ENCODE data around the gene CAMKMT.
A peak's percentile ranks its signal among the peaks of the same experiment; 100 is the strongest.

Gene CAMKMT

GRCh38 chr2:44361330-44362206 lies at the start of gene CAMKMT, which contains the start of gene PREPL:
Gene CAMKMT, plus strand, starts transcription at chr2:44361947.
Gene PREPL, minus strand, starts transcription at chr2:44361494. Its CDS starts 15,152 bp downstream, at chr2:44346342.
- H3K9me3 ChIP-seq (ENCODE audit: control insufficient read depth, low read length), result no peaks in the 10 kb centered on the region
- H3K4me1 ChIP-seq (ENCODE audit: control insufficient read depth, insufficient read depth, low read length), result peaks cover 12% of the 10 kb centered on the region

GRCh38 chr2:44314362-44314761 lies 47.4 kb upstream of the CAMKMT start:
- Histone ChIP-seq H3K9ac (ENCODE audit: low read length) (no peak overlapping the region), H3K4me1 (ENCODE audit: control insufficient read depth, insufficient read depth, low read length) (no peaks in the 10 kb centered on the region), H3K9me3 (ENCODE audit: control insufficient read depth, low read length) (peaks cover 4% of the 10 kb centered on the region), H3K4me3 (ENCODE audit: low read length) (no peak overlapping the region), H3K36me3 (ENCODE audit: control insufficient read depth, insufficient read depth, low read length) (no peaks in the 10 kb centered on the region), H3K27me3 (ENCODE audit: control insufficient read depth, insufficient read depth, low read length) (no peaks in the 10 kb centered on the region)

More at GRCh38 chr2:44361330-44362206, at the start of gene CAMKMT, which contains the start of gene PREPL:
- Histone ChIP-seq H3K27me3 (ENCODE audit: control insufficient read depth, insufficient read depth, low read length) (no peaks in the 10 kb centered on the region), H3K4me3 (ENCODE audit: low read length) (peak within 1 kb of the TSS; percentile 88), H3K9ac (ENCODE audit: low read length) (peak within 1 kb of the TSS; percentile 91), H3K36me3 (ENCODE audit: control insufficient read depth, insufficient read depth, low read length) (no peaks in the 10 kb centered on the region)

- no peak overlapping the region for H3K9ac ChIP-seq (ENCODE audit: low read length)
- H3K27me3 ChIP-seq (ENCODE audit: control insufficient read depth, insufficient read depth, low read length), result no peaks in the 10 kb centered on the region
- H3K4me3 ChIP-seq (ENCODE audit: low read length), result no peak overlapping the region
- peaks cover under 1% of the 10 kb centered on the region for H3K9me3 ChIP-seq (ENCODE audit: control insufficient read depth, low read length)
- no peaks in the 10 kb centered on the region for H3K4me1 ChIP-seq (ENCODE audit: control insufficient read depth, insufficient read depth, low read length)
- no peaks in the 10 kb centered on the region for H3K36me3 ChIP-seq (ENCODE audit: control insufficient read depth, insufficient read depth, low read length)
These were observed 45.8 kb upstream of the CAMKMT start for GRCh38 chr2:44315945-44316344.

- Histone ChIP-seq H3K9me3 (ENCODE audit: control insufficient read depth, low read length) (no peaks in the 10 kb centered on the region), H3K27me3 (ENCODE audit: control insufficient read depth, insufficient read depth, low read length) (no peaks in the 10 kb centered on the region), H3K36me3 (ENCODE audit: control insufficient read depth, insufficient read depth, low read length) (peaks cover 10% of the 10 kb centered on the region), H3K9ac (ENCODE audit: low read length) (no peak overlapping the region), H3K4me3 (ENCODE audit: low read length) (no peak overlapping the region), H3K4me1 (ENCODE audit: control insufficient read depth, insufficient read depth, low read length) (no peaks in the 10 kb centered on the region)
These were observed 40.9 kb upstream of the CAMKMT start for GRCh38 chr2:44320832-44321231.

GRCh38 chr2:44321360-44321759 lies 40.4 kb upstream of the CAMKMT start:
- H3K9me3 ChIP-seq (ENCODE audit: control insufficient read depth, low read length), result no peaks in the 10 kb centered on the region
- H3K4me3 ChIP-seq (ENCODE audit: low read length), result no peak overlapping the region
- H3K4me1 ChIP-seq (ENCODE audit: control insufficient read depth, insufficient read depth, low read length), result no peaks in the 10 kb centered on the region
- no peak overlapping the region for H3K9ac ChIP-seq (ENCODE audit: low read length)
- no peaks in the 10 kb centered on the region for H3K27me3 ChIP-seq (ENCODE audit: control insufficient read depth, insufficient read depth, low read length)
- peaks cover 10% of the 10 kb centered on the region for H3K36me3 ChIP-seq (ENCODE audit: control insufficient read depth, insufficient read depth, low read length)

- Histone ChIP-seq H3K9ac (ENCODE audit: low read length) (no peak overlapping the region), H3K4me1 (ENCODE audit: control insufficient read depth, insufficient read depth, low read length) (no peaks in the 10 kb centered on the region), H3K36me3 (ENCODE audit: control insufficient read depth, insufficient read depth, low read length) (peaks cover 10% of the 10 kb centered on the region), H3K27me3 (ENCODE audit: control insufficient read depth, insufficient read depth, low read length) (no peaks in the 10 kb centered on the region), H3K9me3 (ENCODE audit: control insufficient read depth, low read length) (no peaks in the 10 kb centered on the region), H3K4me3 (ENCODE audit: low read length) (no peak overlapping the region)
These were observed 36.7 kb upstream of the CAMKMT start for GRCh38 chr2:44324971-44325426.

GRCh38 chr2:44325897-44326296 lies 35.9 kb upstream of the CAMKMT start:
- H3K36me3 ChIP-seq (ENCODE audit: control insufficient read depth, insufficient read depth, low read length), result peaks cover 10% of the 10 kb centered on the region
- H3K27me3 ChIP-seq (ENCODE audit: control insufficient read depth, insufficient read depth, low read length), result no peaks in the 10 kb centered on the region
- H3K4me3 ChIP-seq (ENCODE audit: low read length), result no peak overlapping the region
- H3K9ac ChIP-seq (ENCODE audit: low read length), result no peak overlapping the region
- H3K4me1 ChIP-seq (ENCODE audit: control insufficient read depth, insufficient read depth, low read length), result no peaks in the 10 kb centered on the region
- no peaks in the 10 kb centered on the region for H3K9me3 ChIP-seq (ENCODE audit: control insufficient read depth, low read length)

- no peaks in the 10 kb centered on the region for H3K4me1 ChIP-seq (ENCODE audit: control insufficient read depth, insufficient read depth, low read length)
- no peaks in the 10 kb centered on the region for H3K9me3 ChIP-seq (ENCODE audit: control insufficient read depth, low read length)
- no peak overlapping the region for H3K4me3 ChIP-seq (ENCODE audit: low read length)
- peaks cover 5% of the 10 kb centered on the region for H3K36me3 ChIP-seq (ENCODE audit: control insufficient read depth, insufficient read depth, low read length)
- no peaks in the 10 kb centered on the region for H3K27me3 ChIP-seq (ENCODE audit: control insufficient read depth, insufficient read depth, low read length)
- no peak overlapping the region for H3K9ac ChIP-seq (ENCODE audit: low read length)
These were observed 35.0 kb upstream of the CAMKMT start for GRCh38 chr2:44326548-44327264.

- no peaks in the 10 kb centered on the region for H3K4me1 ChIP-seq (ENCODE audit: control insufficient read depth, insufficient read depth, low read length)
- no peak overlapping the region for H3K4me3 ChIP-seq (ENCODE audit: low read length)
- no peaks in the 10 kb centered on the region for H3K9me3 ChIP-seq (ENCODE audit: control insufficient read depth, low read length)
- no peak overlapping the region for H3K9ac ChIP-seq (ENCODE audit: low read length)
- H3K27me3 ChIP-seq (ENCODE audit: control insufficient read depth, insufficient read depth, low read length), result no peaks in the 10 kb centered on the region
- no peaks in the 10 kb centered on the region for H3K36me3 ChIP-seq (ENCODE audit: control insufficient read depth, insufficient read depth, low read length)
These were observed 33.0 kb upstream of the CAMKMT start for GRCh38 chr2:44328750-44329149.

GRCh38 chr2:44329343-44329742 lies 32.4 kb upstream of the CAMKMT start:
- Histone ChIP-seq H3K27me3 (ENCODE audit: control insufficient read depth, insufficient read depth, low read length) (no peaks in the 10 kb centered on the region), H3K4me3 (ENCODE audit: low read length) (no peak overlapping the region), H3K36me3 (ENCODE audit: control insufficient read depth, insufficient read depth, low read length) (no peaks in the 10 kb centered on the region), H3K4me1 (ENCODE audit: control insufficient read depth, insufficient read depth, low read length) (no peaks in the 10 kb centered on the region), H3K9me3 (ENCODE audit: control insufficient read depth, low read length) (no peaks in the 10 kb centered on the region), H3K9ac (ENCODE audit: low read length) (no peak overlapping the region)

- no peaks in the 10 kb centered on the region for H3K27me3 ChIP-seq (ENCODE audit: control insufficient read depth, insufficient read depth, low read length)
- H3K4me3 ChIP-seq (ENCODE audit: low read length), result no peak overlapping the region
- H3K4me1 ChIP-seq (ENCODE audit: control insufficient read depth, insufficient read depth, low read length), result no peaks in the 10 kb centered on the region
- H3K9ac ChIP-seq (ENCODE audit: low read length), result no peak overlapping the region
- no peaks in the 10 kb centered on the region for H3K36me3 ChIP-seq (ENCODE audit: control insufficient read depth, insufficient read depth, low read length)
- H3K9me3 ChIP-seq (ENCODE audit: control insufficient read depth, low read length), result no peaks in the 10 kb centered on the region
These were observed 30.9 kb upstream of the CAMKMT start for GRCh38 chr2:44330801-44331200.

GRCh38 chr2:44333994-44334393 lies 27.8 kb upstream of the CAMKMT start:
- no peaks in the 10 kb centered on the region for H3K9me3 ChIP-seq (ENCODE audit: control insufficient read depth, low read length)
- peaks cover 8% of the 10 kb centered on the region for H3K36me3 ChIP-seq (ENCODE audit: control insufficient read depth, insufficient read depth, low read length)
- no peak overlapping the region for H3K4me3 ChIP-seq (ENCODE audit: low read length)
- no peaks in the 10 kb centered on the region for H3K4me1 ChIP-seq (ENCODE audit: control insufficient read depth, insufficient read depth, low read length)
- H3K27me3 ChIP-seq (ENCODE audit: control insufficient read depth, insufficient read depth, low read length), result no peaks in the 10 kb centered on the region
- no peak overlapping the region for H3K9ac ChIP-seq (ENCODE audit: low read length)

Measured in mucosa of stomach (tissue), 1 donor.